Measurements from ENCODE around the gene LUM. TPM values are rescaled to one million over a fixed set of nuclear protein-coding genes. Genes with fewer than 3 reads are reported as not detected.

Gene LUM
- total and polyA plus RNA-seq, 2 experiments from 2014 or later: 2.3 to 12.7 TPM

DNA sequence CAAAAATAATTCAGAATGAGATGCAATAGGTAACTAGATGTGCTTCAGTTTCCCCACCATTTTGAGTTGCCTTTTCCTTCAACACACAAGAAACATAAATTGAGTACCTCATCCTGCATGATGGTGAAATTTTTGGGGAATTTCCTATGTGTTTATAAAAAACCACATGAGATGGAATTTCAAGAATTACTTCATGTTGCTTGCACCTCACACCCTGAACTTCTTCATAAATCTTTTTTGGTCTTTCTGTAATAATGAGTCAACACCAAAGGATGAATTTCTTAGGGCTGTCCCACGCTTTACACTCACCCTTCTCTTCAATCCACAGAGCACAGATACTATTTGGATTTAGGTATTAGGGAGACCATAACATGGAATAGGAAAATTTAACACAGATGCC is 22.6 kb upstream of the LUM start:
- Histone ChIP-seq H3K27ac (no peak overlapping the region), H3K4me1 (ENCODE audit: low read depth) (no peaks in the 10 kb centered on the region), H3K27me3 (no peaks in the 10 kb centered on the region), H3K9me3 (ENCODE audit: low read depth) (no peaks in the 10 kb centered on the region), H3K4me3 (no peak overlapping the region), H3K36me3 (no peaks in the 10 kb centered on the region)
- TF ChIP-seq, protein P1, sequence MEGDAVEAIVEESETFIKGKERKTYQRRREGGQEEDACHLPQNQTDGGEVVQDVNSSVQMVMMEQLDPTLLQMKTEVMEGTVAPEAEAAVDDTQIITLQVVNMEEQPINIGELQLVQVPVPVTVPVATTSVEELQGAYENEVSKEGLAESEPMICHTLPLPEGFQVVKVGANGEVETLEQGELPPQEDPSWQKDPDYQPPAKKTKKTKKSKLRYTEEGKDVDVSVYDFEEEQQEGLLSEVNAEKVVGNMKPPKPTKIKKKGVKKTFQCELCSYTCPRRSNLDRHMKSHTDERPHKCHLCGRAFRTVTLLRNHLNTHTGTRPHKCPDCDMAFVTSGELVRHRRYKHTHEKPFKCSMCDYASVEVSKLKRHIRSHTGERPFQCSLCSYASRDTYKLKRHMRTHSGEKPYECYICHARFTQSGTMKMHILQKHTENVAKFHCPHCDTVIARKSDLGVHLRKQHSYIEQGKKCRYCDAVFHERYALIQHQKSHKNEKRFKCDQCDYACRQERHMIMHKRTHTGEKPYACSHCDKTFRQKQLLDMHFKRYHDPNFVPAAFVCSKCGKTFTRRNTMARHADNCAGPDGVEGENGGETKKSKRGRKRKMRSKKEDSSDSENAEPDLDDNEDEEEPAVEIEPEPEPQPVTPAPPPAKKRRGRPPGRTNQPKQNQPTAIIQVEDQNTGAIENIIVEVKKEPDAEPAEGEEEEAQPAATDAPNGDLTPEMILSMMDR (IDR thresholded peaks at IDR 0.05; ENCODE audit: low read depth, low read length): no peak
- DNase-seq (ENCODE audit: low read depth in 1 of 2, low spot score in 1 of 2): peak in 1 of 2 donors; percentile 58

- H3K27me3 ChIP-seq: no peaks in the 10 kb centered on the region
- DNase-seq (ENCODE audit: low read depth in 1 of 2, low spot score in 1 of 2): no peak
- H3K4me1 ChIP-seq (ENCODE audit: low read depth): no peaks in the 10 kb centered on the region
- TF ChIP-seq, protein P1 (IDR thresholded peaks at IDR 0.05; ENCODE audit: low read depth, low read length): no peak
- no peak overlapping the region for H3K27ac ChIP-seq
- no peaks in the 10 kb centered on the region for H3K9me3 ChIP-seq (ENCODE audit: low read depth)
- no peaks in the 10 kb centered on the region for H3K36me3 ChIP-seq
- no peak overlapping the region for H3K4me3 ChIP-seq
Measured at GRCh38 chr12:91129662-91130362, 18.5 kb upstream of the LUM start.

- peak in 1 of 2 donors; percentile 42 for DNase-seq (ENCODE audit: low read depth in 1 of 2, low spot score in 1 of 2)
- TF ChIP-seq, protein P1 (IDR thresholded peaks at IDR 0.05; ENCODE audit: low read depth, low read length): no peak
Measured at GRCh38 chr12:91127751-91128150, 16.5 kb upstream of the LUM start.

DNA sequence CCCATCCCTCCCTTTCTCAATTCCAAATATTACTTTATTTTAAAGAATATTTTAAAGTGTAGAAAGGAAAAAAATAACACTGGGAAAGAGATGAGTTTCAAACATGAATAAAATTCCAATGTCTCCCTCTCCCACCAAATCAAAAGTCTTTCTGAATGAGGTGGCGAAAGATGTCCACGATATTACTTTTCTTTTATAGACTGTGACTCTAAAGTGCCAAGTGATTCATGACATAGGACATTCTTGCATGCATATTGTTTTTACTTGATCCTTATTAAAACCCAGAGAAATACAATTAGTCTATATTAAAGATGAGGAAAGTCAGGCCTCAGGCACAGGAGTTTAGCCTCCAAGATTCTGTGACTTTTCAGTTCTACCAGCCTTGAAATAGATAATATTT is 16.0 kb upstream of the LUM start:
- no peaks in the 10 kb centered on the region for H3K36me3 ChIP-seq
- TF ChIP-seq, protein P1 (IDR thresholded peaks at IDR 0.05; ENCODE audit: low read depth, low read length): no peak
- no peaks in the 10 kb centered on the region for H3K27me3 ChIP-seq
- no peaks in the 10 kb centered on the region for H3K4me1 ChIP-seq (ENCODE audit: low read depth)
- H3K27ac ChIP-seq: no peak overlapping the region
- no peaks in the 10 kb centered on the region for H3K9me3 ChIP-seq (ENCODE audit: low read depth)
- DNase-seq (ENCODE audit: low read depth in 1 of 2, low spot score in 1 of 2): no peak
- no peak overlapping the region for H3K4me3 ChIP-seq

More at GRCh38 chr12:91127751-91128150, 16.5 kb upstream of the LUM start:
- H3K4me3 ChIP-seq: no peak overlapping the region
- H3K9me3 ChIP-seq (ENCODE audit: low read depth): no peaks in the 10 kb centered on the region
- H3K4me1 ChIP-seq (ENCODE audit: low read depth): no peaks in the 10 kb centered on the region
- H3K27me3 ChIP-seq: no peaks in the 10 kb centered on the region
- no peaks in the 10 kb centered on the region for H3K36me3 ChIP-seq
- no peak overlapping the region for H3K27ac ChIP-seq

DNA sequence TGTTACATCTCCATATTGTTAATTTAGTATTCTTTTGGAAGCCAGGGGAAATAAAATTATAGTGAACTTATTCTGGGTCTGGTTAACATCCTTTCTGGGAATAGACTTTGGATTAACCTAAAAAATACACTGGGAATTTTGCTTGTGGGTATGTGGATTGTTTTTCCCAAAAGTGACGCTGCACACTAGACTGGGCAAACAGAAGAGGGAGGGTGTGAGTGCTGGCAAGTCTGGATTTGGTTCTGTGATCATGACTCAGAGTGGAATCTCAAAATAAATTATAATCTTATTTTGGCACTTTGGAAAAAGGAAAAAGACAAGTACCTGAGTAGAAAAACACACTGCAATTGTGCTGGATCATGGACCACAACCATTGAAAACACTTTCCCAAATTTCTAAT is 15.2 kb upstream of the LUM start:
- no peak for DNase-seq (ENCODE audit: low read depth in 1 of 2, low spot score in 1 of 2)
- Histone ChIP-seq H3K27me3 (no peaks in the 10 kb centered on the region), H3K4me3 (no peak overlapping the region), H3K36me3 (no peaks in the 10 kb centered on the region), H3K4me1 (ENCODE audit: low read depth) (no peaks in the 10 kb centered on the region), H3K9me3 (ENCODE audit: low read depth) (no peaks in the 10 kb centered on the region), H3K27ac (no peak overlapping the region)
- TF ChIP-seq, protein P1 (IDR thresholded peaks at IDR 0.05; ENCODE audit: low read depth, low read length): no peak

Measured in cardiac muscle cell (in vitro differentiated cells and primary cell).